ENCODE results near the gene CDC27.
A peak's percentile ranks its signal among the peaks of the same experiment; 100 is the strongest.
"Not testable (repeated sequence)": the region's sequence is repeated elsewhere in the genome, so short reads cannot be mapped to it uniquely, and the experiment has no call there.

The CDC27 gene

DNA sequence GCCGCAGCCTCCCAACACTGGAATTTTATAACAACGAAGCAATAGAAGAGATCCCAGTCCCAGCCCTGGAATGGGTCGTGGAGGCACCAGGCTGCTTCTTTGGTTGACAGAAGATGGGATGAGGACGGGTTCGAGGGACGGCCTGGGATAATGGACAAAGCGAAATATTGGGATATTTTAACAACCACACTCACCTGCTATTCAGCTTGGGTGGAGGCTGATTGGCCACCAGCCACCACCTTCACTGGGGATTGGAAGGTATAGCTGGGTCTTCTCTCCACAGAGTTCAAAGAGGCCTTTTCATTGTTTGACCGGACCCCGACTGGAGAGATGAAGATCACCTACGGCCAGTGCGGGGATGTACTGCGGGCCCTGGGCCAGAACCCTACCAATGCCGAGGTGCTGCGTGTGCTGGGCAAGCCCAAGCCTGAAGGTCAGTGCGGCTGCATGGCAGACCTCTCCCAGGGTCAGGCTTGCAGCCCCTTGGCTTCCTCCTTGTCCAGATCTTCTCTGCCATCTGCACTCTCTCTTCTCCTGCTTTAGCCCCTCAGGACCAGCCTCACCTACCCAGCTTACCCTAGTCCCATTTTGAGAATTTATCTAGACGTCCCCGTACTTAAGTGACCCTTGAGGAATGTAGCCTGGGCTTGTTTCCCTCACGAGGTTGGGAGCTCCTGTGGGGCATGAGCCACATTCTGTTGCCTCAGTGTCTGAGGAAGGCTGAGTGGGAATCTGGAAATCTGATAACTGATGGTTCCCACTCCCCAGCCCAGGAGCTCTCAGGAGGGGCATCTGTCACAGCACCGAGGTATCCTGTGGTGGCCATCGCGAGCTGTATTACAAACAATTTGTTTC is 30.8 kb upstream of the CDC27 start:
- DNase-seq: no peak

DNA sequence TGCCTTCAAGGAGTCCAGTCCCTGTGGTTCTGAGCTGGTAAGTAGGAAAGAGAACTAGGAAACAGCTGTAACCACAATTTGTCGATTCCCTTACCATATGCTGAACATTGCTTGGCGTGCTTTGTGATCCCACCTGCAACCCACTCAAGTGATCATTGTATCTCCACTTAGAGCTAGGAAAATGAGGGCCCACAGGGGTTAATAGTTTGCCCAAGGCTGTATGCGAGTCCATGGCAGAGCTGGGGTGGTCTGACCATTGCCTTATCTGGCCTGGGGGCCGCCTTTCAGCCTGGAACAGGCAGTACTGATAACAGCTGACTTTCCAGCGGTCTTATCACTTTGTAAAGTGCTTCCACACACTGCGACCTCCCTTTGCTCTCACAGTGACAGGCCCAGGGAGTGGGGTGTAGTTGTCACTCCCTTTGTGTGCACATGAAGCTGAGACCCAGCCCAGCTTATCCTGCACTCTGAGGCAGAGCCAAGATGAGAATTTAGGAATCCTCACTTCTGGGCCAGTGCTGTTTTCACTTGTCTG is 29.9 kb upstream of the CDC27 start:
- no peak for DNase-seq

DNA sequence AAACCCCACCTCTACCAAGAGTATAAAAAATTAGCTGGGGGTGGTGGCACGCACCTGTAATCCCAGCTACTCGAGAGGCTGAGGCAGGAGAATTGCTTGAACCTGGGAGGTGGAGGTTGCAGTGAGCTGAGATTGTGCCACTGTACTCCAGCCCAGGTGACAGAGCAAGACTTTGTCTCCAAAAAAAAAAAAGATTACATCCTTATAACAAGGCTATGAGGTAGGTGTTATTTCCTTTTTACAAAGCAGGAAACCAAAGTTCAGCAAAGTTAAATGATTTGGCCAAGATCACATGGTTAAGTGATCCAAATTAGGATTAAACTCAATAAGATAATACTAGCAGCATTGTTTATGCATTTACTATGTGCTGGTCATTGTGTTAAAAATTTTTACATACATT is 28.2 kb upstream of the CDC27 start:
- DNase-seq: not testable (repeated sequence)

DNA sequence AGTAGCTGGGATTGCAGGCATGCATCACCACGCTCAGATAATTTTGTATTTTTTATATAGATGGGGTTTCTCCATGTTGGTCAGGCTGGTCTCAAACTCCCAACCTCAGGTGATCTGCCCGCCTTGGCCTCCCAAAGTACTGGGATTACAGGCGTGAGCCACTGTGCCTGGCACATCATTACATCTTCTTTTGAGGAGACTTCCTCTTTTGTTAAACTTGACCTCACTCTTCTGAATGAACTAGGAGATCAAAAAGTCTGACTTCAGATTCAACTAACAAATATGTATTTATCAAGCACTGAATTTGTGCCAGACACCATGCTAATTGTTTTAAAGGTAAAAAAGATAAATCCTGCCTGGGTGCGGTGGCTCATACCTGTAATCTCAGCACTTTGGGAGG is 27.7 kb upstream of the CDC27 start:
- not testable (repeated sequence) for DNase-seq

DNA sequence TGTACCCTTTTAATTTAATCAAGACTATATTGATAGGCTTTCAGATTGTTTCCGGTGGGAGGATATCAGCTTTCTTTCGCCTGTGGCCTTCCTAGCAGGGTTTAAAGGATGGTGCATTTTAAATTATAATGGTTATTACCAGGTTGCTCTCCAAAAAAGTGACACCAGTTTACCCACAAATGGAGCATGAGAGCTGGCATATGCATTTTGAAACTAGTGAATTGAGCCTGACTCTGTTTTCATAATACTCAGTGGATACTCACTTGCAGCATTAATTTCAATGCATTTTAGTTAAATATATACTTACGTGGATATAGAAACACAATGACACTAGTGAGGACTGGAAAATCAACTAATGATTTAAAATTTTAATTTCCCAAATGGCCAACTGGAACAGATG is 25.8 kb upstream of the CDC27 start:
- no peak for DNase-seq

DNA sequence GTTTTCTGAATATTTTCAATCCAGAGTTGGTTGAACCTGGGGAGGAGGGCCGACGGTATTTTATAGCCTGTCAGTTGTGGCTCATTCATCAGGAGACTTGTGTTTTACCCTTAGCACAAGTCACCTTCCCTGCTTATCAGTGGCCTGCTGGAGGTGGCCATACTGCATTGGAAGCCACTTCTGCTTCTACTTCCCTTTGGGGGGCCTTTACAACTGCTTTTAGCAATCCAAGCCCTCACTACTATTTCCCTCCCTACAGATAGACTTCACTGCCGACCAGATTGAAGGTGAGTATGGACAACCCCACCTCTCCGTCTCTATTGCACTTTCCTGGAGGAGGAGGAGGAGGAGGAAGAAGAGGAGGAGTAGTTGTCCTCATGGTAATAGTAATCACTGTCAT is 24.4 kb upstream of the CDC27 start:
- DNase-seq: no peak

DNA sequence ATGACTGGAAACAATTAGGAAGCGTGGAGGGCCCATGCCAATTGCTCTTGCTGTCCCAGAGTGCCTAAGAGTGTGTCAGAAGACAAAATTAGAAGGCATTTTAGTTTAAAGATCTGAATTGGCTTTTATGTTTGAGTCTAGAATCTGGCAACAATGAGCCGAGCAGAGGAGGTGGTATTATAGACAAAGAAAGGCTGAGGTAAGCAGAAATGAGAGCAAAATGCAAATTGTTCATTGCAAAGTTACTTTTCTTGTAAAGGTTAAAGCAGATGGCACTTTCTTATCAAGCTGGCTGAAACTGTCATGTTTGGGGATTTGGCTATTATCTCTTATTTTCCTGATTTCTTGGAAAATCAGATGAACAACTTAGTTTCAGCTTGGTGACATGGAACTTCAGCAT is 23.4 kb upstream of the CDC27 start:
- no peak for DNase-seq

DNA sequence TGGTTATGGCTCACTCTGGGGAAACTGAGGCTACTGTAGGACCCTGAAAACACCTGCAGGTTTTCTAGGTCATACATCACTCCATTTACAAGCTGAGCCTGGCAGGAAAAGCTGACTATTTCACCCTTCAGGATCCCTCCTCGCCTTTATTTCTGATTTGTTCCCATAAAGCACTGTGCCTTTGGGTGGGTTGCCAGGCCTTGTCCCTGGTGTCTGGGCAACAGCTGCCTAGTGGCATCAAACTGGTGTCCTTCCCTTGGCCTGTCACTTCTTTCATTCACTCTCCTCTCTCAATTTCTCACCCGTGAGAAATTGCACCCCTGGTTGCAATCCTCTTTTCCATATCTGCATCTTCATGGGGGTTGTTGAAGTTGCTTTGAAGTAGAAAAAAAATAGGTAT is 21.7 kb upstream of the CDC27 start:
- no peak for DNase-seq

DNA sequence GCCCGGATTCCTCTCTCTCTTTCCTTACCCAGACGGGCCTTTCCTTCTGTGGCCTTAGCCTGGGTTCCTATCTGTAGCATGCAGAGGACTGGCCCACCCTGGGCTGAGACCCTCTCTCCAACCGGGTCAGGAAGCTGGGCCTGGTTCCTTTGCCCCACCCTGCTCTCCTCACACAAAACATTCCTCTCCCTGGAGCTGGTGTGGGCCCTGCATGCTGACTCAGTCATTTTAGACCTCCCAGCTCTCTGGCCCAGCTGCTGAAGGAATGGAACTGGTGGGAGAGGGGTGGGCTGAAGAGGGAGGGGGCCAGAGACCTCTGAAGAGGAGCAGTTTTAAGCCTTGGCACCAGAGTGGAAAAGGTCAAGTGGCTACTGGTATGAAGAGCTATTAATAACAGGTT is 21.0 kb upstream of the CDC27 start:
- no peak for DNase-seq

DNA sequence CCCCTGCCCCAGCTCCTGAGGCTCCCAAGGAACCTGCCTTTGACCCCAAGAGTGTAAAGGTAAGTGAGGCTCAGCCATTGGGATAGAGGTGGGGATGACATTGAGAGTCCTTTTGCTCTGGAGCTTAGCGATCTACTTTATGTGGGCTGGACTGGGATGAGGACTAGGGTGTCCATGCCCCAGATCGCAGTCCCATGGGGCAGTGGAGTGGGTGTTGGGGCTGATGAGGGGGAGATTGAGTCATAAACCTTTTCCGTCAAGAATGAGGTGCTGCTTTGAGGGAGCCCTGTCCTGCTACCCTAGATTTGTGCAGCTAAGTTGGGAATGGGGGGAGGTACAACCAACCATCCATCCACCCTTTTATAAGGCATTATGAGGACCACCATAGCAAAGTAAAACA is 20.4 kb upstream of the CDC27 start:
- DNase-seq: no peak

DNA sequence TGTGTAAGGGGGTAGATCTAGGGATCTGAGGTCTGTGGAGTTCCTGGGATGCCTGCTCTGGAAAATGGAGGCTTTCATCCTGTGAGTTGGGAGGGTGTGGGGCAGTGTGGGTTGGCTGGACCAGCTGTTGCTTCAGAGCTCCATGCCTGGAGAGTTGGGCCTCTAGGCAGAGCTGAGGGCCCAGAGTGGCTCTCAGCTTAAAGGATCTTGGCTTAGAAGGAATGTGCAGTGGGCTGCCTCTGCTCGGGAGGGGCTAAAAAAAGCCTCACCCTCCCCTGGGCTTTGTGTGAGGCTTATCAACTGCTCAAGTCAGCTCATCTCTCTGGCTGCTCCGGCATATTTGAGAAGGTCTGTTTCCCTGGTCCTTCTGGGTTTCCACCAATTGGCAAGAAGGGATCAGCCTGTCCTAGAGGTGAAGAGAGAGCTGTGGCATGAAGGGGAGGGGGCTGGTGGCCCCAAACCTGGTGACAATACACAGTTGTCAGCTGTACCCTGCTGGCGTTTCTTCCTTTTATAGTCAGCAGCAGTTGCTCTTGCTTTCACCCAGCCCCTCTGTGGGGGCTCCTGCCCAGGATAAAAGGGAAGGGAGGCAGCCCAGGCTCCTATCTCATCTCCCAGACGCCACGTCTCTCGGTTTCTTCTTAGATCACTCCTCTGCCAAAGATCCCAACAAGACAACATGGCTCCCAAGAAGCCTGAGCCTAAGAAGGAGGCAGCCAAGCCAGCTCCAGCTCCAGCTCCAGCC is 19.8 kb upstream of the CDC27 start, which contains the start of gene MYL4:
MYL4 (plus strand) TSS at position 605 of the 745 bp plus-strand sequence; CDS start at position 680, 75 bp downstream.
- peak; percentile 35 for DNase-seq

DNA sequence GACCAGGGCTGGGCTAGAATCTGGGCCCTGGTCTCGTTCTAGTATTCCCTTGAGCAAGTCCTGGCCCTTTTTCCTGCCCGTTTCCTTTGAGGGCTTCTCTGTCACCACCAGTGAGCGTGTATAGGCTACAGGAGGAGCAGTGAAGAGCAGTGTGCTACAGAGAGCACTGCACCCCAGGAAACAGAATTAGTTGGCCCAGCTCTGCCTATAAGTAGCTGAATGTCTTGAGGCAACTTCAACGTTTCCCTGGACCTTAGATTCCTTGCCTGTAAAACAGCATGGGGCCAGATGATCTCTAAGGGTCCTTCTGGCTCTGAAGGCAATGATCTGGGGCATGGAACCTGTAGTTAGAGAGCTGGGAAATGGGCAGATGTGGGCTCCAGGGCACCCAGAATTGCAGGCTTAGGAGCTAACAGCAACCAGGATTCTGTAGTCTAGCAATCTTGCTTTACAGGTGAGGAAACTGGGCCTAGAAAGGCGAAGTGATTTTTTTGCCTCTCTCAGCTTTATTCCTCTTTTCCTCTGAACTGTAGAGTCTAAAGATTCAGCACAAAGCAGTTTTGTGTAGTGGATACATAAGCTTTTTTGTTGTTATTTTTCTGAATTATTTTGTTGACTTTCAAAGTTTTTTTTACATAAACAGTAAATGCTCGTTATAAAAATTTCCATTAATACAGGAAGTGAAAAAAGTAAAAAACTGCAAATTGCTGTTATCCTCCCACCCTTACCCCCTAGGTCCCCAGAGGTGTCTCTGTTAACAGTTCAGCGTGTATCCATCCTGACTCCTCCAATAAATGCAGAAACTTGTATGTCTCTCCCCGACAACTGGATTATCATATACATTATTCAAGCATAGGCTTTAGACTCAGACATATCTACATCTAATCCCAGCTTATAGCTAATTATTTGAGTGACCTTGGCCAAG is 18.3 kb upstream of the CDC27 start:
- no peak for DNase-seq

DNA sequence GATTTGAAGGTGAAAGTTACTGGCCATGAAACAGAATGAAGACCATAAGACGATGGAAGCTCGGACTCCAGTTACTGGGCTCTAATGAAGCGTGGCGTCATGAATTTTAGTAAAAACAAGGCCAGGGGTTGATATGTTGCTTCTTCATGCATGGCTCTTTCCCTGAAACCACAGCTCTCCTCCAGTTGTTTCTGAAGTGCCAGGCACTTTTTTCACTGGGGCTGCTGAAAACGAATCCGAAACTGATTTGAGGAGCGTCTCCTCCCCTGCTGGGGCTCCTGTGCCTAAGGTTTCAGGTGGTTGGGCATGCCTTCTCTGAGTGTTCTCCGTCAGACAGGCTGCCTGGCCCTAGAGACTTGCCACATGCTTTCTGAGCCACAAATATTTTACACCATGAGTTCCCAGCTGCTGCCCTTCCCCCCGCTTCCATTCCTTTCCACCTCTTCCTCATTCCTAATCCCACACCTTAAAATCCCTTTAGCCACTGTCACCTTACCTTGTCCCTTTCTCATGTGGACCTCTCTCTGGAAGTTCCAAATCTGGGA is 16.4 kb upstream of the CDC27 start:
- DNase-seq: peak; percentile 89

DNA sequence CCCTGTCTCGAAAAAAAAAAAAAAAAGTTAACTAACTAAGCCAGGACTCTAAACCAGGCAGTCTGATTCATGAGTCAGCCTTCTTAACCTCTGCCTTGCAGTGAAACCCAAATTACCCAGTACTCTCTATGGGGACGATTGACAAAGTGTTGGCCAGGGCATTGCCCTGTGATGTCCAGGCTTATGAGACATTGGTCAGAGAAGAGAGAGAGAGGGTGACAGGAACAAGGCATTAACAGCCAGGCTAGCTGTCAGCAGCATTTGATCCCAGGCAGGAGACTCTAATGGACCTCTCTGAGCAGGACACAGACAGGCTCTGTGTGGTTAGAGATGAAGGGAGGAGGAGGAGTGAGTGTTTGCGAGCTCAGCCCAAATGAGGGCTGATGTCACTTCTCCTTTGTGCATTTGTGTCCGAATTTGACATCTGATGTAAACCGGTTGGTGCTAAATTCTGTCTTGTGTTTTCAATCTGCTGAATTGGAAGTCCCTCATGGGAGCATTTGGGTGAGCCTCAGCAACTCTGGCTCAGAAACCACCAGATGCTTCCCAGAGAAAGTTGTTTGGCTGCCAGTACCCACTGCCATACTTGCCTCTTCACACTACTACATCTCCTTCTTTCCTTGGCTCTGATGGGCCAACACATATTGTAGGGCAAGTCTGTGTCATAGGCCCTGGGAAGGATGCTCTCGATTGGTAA is 15.8 kb upstream of the CDC27 start:
- peak; percentile 47 for DNase-seq

DNA sequence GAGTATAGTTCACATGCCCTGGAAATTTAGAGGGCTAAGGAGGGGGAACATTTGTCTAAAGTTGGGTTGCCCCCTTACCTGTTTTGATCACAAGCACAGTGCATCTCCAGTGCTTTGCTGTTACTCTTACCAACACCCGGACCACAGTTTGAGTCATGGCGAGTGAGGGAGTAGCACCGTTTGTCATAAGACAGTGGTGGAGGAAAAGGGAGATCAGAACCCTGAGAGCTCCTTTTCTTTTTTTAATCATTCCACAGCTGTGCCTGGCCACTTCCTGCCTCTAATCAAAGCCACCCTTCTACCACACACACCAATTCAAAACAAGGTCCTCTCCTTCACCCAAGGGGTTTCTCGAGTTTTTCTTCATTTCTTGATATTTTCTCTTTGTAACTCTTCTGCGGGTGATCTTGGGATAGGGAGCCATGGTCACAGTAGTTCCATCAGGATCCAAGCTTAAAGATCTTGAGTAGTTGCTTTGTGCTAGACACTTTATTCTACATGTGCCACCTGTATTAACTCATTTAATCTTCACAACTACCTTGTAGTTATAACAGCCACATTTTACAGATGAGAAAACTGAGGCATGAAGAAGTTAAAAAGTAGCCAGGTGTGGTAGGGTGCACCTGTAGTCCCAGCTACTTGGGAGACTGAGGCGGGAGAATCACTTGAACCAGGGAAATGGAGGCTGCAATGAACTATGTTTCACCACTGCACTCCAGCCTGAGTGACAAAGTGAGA is 15.1 kb upstream of the CDC27 start:
- DNase-seq: peak; percentile 64

DNA sequence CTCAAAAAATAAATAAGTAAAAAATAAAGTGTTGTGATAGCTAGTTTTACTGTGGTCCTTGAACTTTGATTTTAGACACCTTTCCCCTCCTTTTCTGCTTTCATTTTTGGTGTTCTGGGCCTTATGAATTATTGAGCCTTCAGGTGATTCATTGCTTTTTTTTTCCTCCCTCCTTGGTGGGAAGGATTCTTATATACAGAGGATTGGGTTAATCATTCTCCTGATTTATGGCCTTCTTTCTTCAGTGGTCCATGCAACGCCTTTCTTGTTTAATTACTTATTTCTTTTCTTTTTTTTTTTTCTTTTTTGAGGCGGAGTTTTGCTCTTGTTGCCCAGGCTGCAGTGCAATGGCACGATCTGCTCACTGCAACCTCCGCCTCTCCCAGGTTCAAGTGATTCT is 12.1 kb upstream of the CDC27 start:
- no peak for DNase-seq

DNA sequence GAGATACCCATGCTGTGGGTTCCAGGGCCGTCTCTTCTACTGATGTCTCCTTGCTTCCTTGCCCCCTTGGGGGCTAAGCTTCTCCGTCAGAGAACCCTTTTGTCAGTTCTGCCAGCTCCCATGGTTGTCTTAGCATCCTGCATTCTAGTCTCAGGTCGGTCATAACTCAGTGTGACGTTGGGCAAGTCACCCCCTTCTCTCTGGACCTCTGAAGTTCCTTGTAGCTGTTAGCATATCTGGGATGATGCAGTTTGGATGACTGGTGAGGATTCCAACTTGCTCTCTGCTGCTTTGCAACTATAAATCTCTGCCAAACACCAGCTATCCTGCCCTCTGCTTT is 11.2 kb upstream of the CDC27 start:
- no peak for DNase-seq

DNA sequence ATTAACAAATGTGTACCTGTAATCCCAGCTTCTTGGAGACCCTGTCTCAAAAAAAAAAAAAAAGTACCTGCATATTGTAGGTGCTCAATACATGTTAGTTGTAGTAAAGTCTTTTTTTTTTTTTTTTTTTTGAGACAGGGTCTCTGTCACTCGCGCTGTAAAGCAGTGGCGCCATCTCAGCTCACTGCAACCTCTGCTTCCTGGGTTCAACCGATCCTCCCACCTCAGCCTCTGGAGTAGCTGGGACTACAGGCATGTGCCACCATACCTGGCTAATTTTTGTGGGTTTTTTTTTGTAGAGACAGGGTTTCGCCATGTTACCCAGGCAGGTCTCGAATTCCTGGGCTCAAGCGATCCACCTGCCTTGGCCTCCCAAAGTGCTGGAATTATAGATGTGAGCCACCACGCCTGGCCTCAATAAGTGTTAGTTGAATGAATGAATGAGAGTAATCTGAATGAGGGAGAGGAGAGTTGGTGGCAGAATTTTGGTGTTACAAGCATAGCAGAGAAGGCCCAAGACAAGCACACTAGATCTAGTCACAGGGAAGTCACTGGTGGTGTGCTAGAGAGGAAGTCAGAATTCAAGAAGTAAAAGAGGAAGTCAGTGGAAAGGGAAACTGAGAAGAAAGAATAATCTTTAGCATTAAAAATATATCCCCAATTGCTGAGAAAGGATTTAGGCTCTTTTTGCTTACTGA is 10.7 kb upstream of the CDC27 start:
- no peak for DNase-seq

DNA sequence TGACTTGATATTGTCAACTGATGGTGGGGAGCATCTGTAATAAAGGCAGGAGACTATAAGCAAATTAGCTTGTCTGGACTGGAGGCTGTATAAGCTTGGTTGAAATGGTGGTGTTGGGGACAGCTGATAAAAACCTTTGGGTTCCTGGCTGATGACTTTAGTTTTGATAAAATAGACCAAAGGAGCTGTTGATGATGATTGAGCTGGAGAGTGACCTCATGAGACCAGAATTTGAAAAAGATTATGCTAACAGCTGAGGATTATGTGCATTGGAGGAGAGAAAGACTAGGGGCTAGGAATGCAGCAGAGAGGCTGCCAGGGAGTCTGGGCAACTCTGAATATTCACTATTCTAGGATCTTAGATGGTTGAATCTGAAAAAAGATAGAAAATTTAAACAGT is 8.7 kb upstream of the CDC27 start:
- DNase-seq: no peak

DNA sequence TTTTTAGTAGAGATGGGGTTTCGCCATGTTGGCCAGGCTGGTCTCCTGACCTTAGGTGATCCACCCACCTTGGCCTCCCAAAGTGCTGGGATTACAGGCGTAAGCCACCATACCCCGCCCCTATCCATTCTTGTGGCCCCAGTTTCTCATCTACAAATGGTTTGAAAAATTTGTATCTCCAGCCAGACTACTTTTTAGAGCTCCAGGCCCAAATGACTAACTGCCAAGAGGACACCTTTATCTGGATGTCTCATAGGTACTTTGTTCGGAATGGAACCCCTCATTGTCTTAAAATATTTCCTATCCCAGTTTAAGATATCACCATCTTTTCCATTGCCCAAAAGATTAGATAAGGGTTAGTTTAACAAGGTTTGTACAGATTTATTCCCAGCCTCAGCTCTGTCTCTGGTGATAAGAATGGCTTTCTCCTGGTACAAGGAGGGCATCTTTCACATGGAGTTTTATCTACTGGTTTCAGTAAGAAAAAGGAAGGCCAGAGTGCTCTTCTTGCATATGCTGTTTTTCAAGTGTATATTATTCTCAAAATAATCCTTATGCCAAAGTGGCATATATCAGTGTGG is 4.9 kb upstream of the CDC27 start:
- DNase-seq: no peak

All from fibroblast of skin of right quadriceps (primary cell).